ENCODE data around the gene JMJD4. TPM values are rescaled to one million over a fixed set of nuclear protein-coding genes. Genes with fewer than 3 reads are reported as not detected.

JMJD4 gene
- total and polyA plus RNA-seq, 9 of the 15 experiments (the other 6 are each of a cell fraction or from before 2014, with no cell fraction given): 1.4 to 42.6 (median 29.2) TPM

DNA sequence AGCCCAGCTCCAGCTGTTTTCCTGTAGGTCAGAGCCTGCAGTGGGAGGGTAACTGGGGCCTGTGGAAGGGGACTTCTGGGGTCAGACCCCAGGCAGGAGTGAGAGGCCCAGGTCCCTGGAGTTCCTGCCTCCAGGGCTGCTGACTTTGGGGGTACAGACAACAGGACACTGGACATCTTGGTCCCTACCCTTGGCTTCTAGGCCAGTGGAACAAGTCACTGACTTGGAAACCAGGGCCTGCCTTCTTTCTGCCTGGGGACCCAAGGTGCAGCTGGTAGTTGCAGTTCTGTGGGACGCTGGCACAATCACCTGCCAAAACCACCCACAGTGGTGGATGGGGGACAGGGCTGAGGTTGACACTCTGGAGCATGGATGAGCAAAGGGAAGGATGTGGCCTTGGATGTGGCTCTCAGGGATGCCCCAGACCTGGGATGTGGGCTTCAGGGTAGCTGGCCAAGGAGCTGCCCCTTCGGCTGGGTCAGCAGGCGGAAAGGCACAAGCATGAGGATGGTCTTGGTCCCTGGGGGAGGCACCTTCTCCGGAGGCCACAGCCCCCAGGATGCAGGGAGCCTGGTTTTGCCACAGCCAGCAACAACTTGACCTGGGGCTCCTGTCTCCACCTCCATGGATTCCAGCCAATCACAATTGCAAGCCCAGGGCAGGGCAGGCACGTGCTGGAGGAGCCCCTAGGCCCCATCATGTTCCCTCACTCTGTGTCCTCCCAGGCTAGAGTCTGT lies 5.8 kb downstream of the JMJD4 start:
- peaks cover 17% of the 10 kb centered on the region for H3K79me2 ChIP-seq (ENCODE audit: control insufficient read depth, insufficient read depth, low read length)
- no peak overlapping the region for H2AFZ ChIP-seq (ENCODE audit: low read depth, low read length)
- FAIRE-seq: no peak
- peaks cover 17% of the 10 kb centered on the region for H4K20me1 ChIP-seq (replicated peaks; ENCODE audit: control insufficient read depth, insufficient read depth, low read length)
- no peaks in the 10 kb centered on the region for H3K9me1 ChIP-seq (ENCODE audit: control insufficient read depth, insufficient read depth, low read length)
- no TSS peak for BruUV-seq (replicated peaks)
- ATAC-seq: peak; percentile 11
- peaks cover 13 to 68% of the 10 kb centered on the region in 2 experiments for H3K4me1 ChIP-seq (replicated peaks in 1 of 2; ENCODE audit: control insufficient read depth in 2 of 2, insufficient read depth in 2 of 2, low read length in 2 of 2)
- ChIA-PET CTCF (ENCODE audit: low intra/inter-chr PET ratio) (no interaction called here), POLR2A (interaction anchor here (0.6 to 1.2 kb wide), 3 partner anchors 9 to 221 kb away, joined by 3 to 4 read pairs (median 3); no protein-coding TSS in a partner anchor)
- 63% methylated on average over 4 of the region's 5 CpGs for WGBS (ENCODE audit: insufficient coverage, low coverage, missing lambda C conversion rate)
- in situ Hi-C loops (cut with MboI): no loop called here
- 0 out of 2 replicates have a peak, but pooled peaks cover 2% of the 10 kb centered on the region for H3K9me3 ChIP-seq (replicated peaks; ENCODE audit: control insufficient read depth, insufficient read depth, low read depth, low read length)
- H3K9ac ChIP-seq (ENCODE audit: insufficient read depth in 1 of 2, low read depth in 2 of 2, low read length in 2 of 2): peak overlapping the region in 1 of 2 experiments; percentile 90; a peak in 2 of 4 replicates
- H3K4me3 ChIP-seq: peak overlapping the region; percentile 37; the same call in 1 of the 2 replicates
- DNase-seq (ENCODE audit: extremely low read depth in 1 of 4, low spot score in 3 of 4): peak; percentile 50 to 57 (median 54)
- H3K27me3 ChIP-seq (ENCODE audit: control insufficient read depth in 2 of 2, insufficient read depth in 2 of 2, low read length in 2 of 2): no peaks in the 10 kb centered on the region
- H3K36me3 ChIP-seq (ENCODE audit: control insufficient read depth, insufficient read depth, low read length): peaks cover 35% of the 10 kb centered on the region; the same call in 2 of the 3 replicates
- peak overlapping the region; percentile 15; the same call in 1 of the 2 replicates for H3K4me2 ChIP-seq (ENCODE audit: insufficient read depth, low read length)
- no peak overlapping the region for H3K27ac ChIP-seq (ENCODE audit: extremely low read depth, low read depth, low read length)
- intact Hi-C loops (cut with micrococcal nuclease): loop anchor here (1.0 kb wide), 1 partner anchor 248 kb away; no protein-coding TSS in a partner anchor
- TF ChIP-seq KDM5B (IDR thresholded peaks at IDR 0.05; ENCODE audit: insufficient replicate concordance, low read depth, low read length): peak; percentile 76
- TF ChIP-seq NEUROD1 (IDR thresholded peaks at IDR 0.05; ENCODE audit: borderline replicate concordance, low read depth, low read length, partially characterized antibody): no peak
- no peak for TF ChIP-seq CSDE1 (IDR thresholded peaks at IDR 0.05)
- TF ChIP-seq RHOXF2B (CRISPR knock-in tag; conservative IDR thresholded peaks at IDR 0.05): 0 out of 2 replicates have a peak, but pooled peaks have one; percentile 2
- TF ChIP-seq ZNF311 (CRISPR knock-in tag; IDR thresholded peaks at IDR 0.05): no peak
- TF ChIP-seq TCF7 (IDR thresholded peaks at IDR 0.05; ENCODE audit: borderline replicate concordance): no peak
- TF ChIP-seq, protein P1, sequence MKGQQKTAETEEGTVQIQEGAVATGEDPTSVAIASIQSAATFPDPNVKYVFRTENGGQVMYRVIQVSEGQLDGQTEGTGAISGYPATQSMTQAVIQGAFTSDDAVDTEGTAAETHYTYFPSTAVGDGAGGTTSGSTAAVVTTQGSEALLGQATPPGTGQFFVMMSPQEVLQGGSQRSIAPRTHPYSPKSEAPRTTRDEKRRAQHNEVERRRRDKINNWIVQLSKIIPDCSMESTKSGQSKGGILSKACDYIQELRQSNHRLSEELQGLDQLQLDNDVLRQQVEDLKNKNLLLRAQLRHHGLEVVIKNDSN (CRISPR knock-in tag; IDR thresholded peaks at IDR 0.05): peak; percentile 59; the same call in 1 of the 2 replicates
- TF ChIP-seq POLR2B (IDR thresholded peaks at IDR 0.05; ENCODE audit: low read depth, partially characterized antibody): peak; percentile 12
- TF ChIP-seq, protein P2, sequence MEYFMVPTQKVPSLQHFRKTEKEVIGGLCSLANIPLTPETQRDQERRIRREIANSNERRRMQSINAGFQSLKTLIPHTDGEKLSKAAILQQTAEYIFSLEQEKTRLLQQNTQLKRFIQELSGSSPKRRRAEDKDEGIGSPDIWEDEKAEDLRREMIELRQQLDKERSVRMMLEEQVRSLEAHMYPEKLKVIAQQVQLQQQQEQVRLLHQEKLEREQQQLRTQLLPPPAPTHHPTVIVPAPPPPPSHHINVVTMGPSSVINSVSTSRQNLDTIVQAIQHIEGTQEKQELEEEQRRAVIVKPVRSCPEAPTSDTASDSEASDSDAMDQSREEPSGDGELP (CRISPR knock-in tag; IDR thresholded peaks at IDR 0.05; ENCODE audit: borderline replicate concordance): 0 out of 2 replicates have a peak, but pooled peaks have one; percentile 21
- 0 out of 2 replicates have a peak, but pooled peaks have one; percentile 29 for TF ChIP-seq ZFPM2 (CRISPR knock-in tag; IDR thresholded peaks at IDR 0.05)
- peak; percentile 75 for TF ChIP-seq BHLHE40 (IDR thresholded peaks at IDR 0.05; ENCODE audit: low read length)
- peak; percentile 58 for TF ChIP-seq POLR2G (IDR thresholded peaks at IDR 0.05; ENCODE audit: low read depth, low read length)
- TF ChIP-seq ARID1B (IDR thresholded peaks at IDR 0.05): no peak
